K562 (cell line): ENCODE results near the gene DUSP28. TPM values are rescaled to one million over a fixed set of nuclear protein-coding genes. Genes with fewer than 3 reads are reported as not detected.

Experiments used
- CC2D1A ChIP-seq: fragments of 450-650 bp; IDR thresholded peaks from 2 replicates; pipeline ENCODE4 v1.6.1; 2017; ENCODE audit warnings: mild to moderate bottlenecking
- DNMT1 ChIP-seq: fragments of 450-650 bp; IDR thresholded peaks from 2 replicates; pipeline ENCODE4 v1.6.1; 2016; ENCODE audit warnings: antibody characterized with exemption, mild to moderate bottlenecking
- FOXK2 ChIP-seq, 2 experiments: fragments of 450-650 bp; IDR thresholded peaks in 1 of 2; conservative IDR thresholded peaks in 1 of 2; 2 replicates each; pipeline ENCODE4 v1.6.1; 2016; ENCODE audit warnings: low read depth in 2 of 2, mild to moderate bottlenecking in 1 of 2
- HNRNPL ChIP-seq: fragments of 200-400 bp; formaldehyde crosslinking; IDR thresholded peaks from 2 replicates; pipeline ENCODE4 v1.6.1; 2017; ENCODE audit warnings: low read depth, mild to moderate bottlenecking, low read length
- MTA2 ChIP-seq: fragments of 450-650 bp; IDR thresholded peaks from 2 replicates; pipeline ENCODE4 v1.6.1; 2016; ENCODE audit warnings: low read depth
- polyA plus RNA-seq, 8 experiments: library from polyadenylated mRNA; depleted of rRNA in 4 of 8; stranded (reverse) in 5 of 8; unstranded in 3 of 8; fragments of >200 nt; fragmentation: Nextera tagmentation in 2 of 8; fragmentation: Illumina TruSeq in 1 of 8; extraction: Ambion mirVana in 2 of 8; extraction: Trizol in 1 of 8; gene quantifications; 2 replicates each; pipeline versions ENCODE4 v1.2.1 to v1.2.3, GENCODE V29; 2011 to 2014; ENCODE audit warnings: inconsistent platforms in 1 of 8, missing spikeins in 1 of 8
- total RNA-seq, 7 experiments: library from RNA; depleted of rRNA in 6 of 7; stranded (reverse); fragments of >200 nt in 6 of 7; fragmentation: Illumina TruSeq in 2 of 7; extraction: Trizol in 2 of 7; gene quantifications; 2 replicates each; pipeline versions ENCODE4 v1.2.1 to v1.2.3, GENCODE V29; 2011 to 2021; ENCODE audit warnings: low replicate concordance in 1 of 7
- TF ChIP-seq, protein P1 (sequence below): fragments of 250-450 bp; sonication (Bioruptor Pico); IDR thresholded peaks from 2 replicates; pipeline ENCODE4 v1.4.0; 2020
- TF ChIP-seq, protein P2 (sequence below): fragments of 450-650 bp; IDR thresholded peaks from 2 replicates; pipeline ENCODE4 v1.6.1; 2016; ENCODE audit warnings: mild to moderate bottlenecking, moderate library complexity
- TF ChIP-seq, protein P3 (sequence below): fragments of 250-450 bp; sonication (Bioruptor Pico); IDR thresholded peaks from 2 replicates; pipeline ENCODE4 v1.8.0; 2021; ENCODE audit warnings: mild to moderate bottlenecking, moderate library complexity

DUSP28 gene
- total and polyA plus RNA-seq, 9 of the 15 experiments (the other 6 are each of a cell fraction or from before 2014, with no cell fraction given) = 2.8 to 8.1 (median 4.2) TPM

DNA sequence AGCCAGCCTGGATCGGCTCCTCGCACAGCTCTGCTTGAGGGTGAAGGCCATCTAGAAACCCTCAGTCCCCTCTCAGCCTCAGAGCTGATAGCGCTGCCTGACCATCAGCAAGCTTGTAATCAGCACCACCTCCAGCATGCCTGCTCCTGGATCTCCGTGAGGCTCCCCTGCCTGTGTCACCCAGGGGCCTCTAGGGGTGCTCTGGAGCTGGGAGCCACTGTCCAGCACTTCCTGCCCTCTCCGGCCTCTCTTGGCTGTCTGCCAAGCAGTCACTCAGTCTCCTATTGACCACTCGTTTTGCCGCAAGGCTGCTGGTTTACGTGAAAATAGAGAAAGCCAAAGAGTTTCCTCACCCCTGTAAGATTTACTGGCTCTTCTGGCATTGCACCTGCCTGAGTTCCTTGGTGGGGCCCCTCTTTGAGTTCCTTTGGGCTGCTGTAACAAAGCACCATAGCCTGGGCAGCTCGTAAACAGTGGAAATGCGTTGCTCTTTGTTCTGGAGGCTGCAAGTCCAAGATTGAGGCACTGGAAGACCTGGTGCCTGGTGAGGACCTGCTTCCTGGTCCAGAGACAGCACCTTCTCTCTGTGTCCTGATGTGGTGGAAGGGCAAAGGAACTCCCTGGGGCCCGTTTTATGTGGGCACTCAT, 44.3 kb downstream of the DUSP28 start (continued):
- TF ChIP-seq, protein P1, sequence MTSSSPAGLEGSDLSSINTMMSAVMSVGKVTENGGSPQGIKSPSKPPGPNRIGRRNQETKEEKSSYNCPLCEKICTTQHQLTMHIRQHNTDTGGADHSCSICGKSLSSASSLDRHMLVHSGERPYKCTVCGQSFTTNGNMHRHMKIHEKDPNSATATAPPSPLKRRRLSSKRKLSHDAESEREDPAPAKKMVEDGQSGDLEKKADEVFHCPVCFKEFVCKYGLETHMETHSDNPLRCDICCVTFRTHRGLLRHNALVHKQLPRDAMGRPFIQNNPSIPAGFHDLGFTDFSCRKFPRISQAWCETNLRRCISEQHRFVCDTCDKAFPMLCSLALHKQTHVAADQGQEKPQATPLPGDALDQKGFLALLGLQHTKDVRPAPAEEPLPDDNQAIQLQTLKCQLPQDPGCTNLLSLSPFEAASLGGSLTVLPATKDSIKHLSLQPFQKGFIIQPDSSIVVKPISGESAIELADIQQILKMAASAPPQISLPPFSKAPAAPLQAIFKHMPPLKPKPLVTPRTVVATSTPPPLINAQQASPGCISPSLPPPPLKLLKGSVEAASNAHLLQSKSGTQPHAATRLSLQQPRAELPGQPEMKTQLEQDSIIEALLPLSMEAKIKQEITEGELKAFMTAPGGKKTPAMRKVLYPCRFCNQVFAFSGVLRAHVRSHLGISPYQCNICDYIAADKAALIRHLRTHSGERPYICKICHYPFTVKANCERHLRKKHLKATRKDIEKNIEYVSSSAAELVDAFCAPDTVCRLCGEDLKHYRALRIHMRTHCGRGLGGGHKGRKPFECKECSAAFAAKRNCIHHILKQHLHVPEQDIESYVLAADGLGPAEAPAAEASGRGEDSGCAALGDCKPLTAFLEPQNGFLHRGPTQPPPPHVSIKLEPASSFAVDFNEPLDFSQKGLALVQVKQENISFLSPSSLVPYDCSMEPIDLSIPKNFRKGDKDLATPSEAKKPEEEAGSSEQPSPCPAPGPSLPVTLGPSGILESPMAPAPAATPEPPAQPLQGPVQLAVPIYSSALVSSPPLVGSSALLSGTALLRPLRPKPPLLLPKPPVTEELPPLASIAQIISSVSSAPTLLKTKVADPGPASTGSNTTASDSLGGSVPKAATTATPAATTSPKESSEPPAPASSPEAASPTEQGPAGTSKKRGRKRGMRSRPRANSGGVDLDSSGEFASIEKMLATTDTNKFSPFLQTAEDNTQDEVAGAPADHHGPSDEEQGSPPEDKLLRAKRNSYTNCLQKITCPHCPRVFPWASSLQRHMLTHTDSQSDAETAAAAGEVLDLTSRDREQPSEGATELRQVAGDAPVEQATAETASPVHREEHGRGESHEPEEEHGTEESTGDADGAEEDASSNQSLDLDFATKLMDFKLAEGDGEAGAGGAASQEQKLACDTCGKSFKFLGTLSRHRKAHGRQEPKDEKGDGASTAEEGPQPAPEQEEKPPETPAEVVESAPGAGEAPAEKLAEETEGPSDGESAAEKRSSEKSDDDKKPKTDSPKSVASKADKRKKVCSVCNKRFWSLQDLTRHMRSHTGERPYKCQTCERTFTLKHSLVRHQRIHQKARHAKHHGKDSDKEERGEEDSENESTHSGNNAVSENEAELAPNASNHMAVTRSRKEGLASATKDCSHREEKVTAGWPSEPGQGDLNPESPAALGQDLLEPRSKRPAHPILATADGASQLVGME (CRISPR knock-in tag) = no peak
- TF ChIP-seq DNMT1 (no peak), MTA2 (no peak), FOXK2 (conservative IDR thresholded peaks at IDR 0.05 in 1 of 2, IDR thresholded peaks at IDR 0.05 in 1 of 2; ENCODE audit: low read depth in 2 of 2) (peak in 1 of 2 experiments; percentile 30; a peak in 1 of 4 replicates), CC2D1A (peak; percentile 75; the same call in 1 of the 2 replicates), HNRNPL (no peak)
- TF ChIP-seq, protein P2, sequence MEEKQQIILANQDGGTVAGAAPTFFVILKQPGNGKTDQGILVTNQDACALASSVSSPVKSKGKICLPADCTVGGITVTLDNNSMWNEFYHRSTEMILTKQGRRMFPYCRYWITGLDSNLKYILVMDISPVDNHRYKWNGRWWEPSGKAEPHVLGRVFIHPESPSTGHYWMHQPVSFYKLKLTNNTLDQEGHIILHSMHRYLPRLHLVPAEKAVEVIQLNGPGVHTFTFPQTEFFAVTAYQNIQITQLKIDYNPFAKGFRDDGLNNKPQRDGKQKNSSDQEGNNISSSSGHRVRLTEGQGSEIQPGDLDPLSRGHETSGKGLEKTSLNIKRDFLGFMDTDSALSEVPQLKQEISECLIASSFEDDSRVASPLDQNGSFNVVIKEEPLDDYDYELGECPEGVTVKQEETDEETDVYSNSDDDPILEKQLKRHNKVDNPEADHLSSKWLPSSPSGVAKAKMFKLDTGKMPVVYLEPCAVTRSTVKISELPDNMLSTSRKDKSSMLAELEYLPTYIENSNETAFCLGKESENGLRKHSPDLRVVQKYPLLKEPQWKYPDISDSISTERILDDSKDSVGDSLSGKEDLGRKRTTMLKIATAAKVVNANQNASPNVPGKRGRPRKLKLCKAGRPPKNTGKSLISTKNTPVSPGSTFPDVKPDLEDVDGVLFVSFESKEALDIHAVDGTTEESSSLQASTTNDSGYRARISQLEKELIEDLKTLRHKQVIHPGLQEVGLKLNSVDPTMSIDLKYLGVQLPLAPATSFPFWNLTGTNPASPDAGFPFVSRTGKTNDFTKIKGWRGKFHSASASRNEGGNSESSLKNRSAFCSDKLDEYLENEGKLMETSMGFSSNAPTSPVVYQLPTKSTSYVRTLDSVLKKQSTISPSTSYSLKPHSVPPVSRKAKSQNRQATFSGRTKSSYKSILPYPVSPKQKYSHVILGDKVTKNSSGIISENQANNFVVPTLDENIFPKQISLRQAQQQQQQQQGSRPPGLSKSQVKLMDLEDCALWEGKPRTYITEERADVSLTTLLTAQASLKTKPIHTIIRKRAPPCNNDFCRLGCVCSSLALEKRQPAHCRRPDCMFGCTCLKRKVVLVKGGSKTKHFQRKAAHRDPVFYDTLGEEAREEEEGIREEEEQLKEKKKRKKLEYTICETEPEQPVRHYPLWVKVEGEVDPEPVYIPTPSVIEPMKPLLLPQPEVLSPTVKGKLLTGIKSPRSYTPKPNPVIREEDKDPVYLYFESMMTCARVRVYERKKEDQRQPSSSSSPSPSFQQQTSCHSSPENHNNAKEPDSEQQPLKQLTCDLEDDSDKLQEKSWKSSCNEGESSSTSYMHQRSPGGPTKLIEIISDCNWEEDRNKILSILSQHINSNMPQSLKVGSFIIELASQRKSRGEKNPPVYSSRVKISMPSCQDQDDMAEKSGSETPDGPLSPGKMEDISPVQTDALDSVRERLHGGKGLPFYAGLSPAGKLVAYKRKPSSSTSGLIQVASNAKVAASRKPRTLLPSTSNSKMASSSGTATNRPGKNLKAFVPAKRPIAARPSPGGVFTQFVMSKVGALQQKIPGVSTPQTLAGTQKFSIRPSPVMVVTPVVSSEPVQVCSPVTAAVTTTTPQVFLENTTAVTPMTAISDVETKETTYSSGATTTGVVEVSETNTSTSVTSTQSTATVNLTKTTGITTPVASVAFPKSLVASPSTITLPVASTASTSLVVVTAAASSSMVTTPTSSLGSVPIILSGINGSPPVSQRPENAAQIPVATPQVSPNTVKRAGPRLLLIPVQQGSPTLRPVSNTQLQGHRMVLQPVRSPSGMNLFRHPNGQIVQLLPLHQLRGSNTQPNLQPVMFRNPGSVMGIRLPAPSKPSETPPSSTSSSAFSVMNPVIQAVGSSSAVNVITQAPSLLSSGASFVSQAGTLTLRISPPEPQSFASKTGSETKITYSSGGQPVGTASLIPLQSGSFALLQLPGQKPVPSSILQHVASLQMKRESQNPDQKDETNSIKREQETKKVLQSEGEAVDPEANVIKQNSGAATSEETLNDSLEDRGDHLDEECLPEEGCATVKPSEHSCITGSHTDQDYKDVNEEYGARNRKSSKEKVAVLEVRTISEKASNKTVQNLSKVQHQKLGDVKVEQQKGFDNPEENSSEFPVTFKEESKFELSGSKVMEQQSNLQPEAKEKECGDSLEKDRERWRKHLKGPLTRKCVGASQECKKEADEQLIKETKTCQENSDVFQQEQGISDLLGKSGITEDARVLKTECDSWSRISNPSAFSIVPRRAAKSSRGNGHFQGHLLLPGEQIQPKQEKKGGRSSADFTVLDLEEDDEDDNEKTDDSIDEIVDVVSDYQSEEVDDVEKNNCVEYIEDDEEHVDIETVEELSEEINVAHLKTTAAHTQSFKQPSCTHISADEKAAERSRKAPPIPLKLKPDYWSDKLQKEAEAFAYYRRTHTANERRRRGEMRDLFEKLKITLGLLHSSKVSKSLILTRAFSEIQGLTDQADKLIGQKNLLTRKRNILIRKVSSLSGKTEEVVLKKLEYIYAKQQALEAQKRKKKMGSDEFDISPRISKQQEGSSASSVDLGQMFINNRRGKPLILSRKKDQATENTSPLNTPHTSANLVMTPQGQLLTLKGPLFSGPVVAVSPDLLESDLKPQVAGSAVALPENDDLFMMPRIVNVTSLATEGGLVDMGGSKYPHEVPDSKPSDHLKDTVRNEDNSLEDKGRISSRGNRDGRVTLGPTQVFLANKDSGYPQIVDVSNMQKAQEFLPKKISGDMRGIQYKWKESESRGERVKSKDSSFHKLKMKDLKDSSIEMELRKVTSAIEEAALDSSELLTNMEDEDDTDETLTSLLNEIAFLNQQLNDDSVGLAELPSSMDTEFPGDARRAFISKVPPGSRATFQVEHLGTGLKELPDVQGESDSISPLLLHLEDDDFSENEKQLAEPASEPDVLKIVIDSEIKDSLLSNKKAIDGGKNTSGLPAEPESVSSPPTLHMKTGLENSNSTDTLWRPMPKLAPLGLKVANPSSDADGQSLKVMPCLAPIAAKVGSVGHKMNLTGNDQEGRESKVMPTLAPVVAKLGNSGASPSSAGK = no peak
- TF ChIP-seq, protein P3, sequence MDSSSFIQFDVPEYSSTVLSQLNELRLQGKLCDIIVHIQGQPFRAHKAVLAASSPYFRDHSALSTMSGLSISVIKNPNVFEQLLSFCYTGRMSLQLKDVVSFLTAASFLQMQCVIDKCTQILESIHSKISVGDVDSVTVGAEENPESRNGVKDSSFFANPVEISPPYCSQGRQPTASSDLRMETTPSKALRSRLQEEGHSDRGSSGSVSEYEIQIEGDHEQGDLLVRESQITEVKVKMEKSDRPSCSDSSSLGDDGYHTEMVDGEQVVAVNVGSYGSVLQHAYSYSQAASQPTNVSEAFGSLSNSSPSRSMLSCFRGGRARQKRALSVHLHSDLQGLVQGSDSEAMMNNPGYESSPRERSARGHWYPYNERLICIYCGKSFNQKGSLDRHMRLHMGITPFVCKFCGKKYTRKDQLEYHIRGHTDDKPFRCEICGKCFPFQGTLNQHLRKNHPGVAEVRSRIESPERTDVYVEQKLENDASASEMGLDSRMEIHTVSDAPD (CRISPR knock-in tag) = no peak
